Brain microvascular endothelial cell (primary cell): ENCODE results near the gene CAMK1D.
"Not testable (repeated sequence)": the region's sequence is repeated elsewhere in the genome, so short reads cannot be mapped to it uniquely, and the experiment has no call there.

Source experiments
- DNase-seq: peaks from one replicate; pipeline ENCODE4 v3.0.0-alpha.2; 2020
- H3K27ac ChIP-seq: fragments of 250-450 bp; sonication (Bioruptor Pico); 2 replicates; pipeline ENCODE4 v1.5.1; 2020; ENCODE audit warnings: mild to moderate bottlenecking, moderate library complexity
- H3K27me3 ChIP-seq: fragments of 250-450 bp; sonication (Bioruptor Pico); replicated peaks from 2 replicates; pipeline ENCODE4 v1.5.1; 2020; ENCODE audit warnings: mild to moderate bottlenecking
- H3K36me3 ChIP-seq: fragments of 250-450 bp; sonication (Bioruptor Pico); replicated peaks from 2 replicates; pipeline ENCODE4 v1.5.1; 2020; ENCODE audit warnings: mild to moderate bottlenecking
- H3K4me3 ChIP-seq: 2 replicates; pipeline ENCODE4 v1.5.1; 2011; ENCODE audit warnings: low read depth, mild to moderate bottlenecking, control low read depth, low read length, moderate library complexity
- CTCF ChIP-seq: IDR thresholded peaks from 2 replicates; pipeline ENCODE4 v1.5.1; 2011; ENCODE audit warnings: low read depth, mild to moderate bottlenecking, moderate library complexity, low read length, control low read depth, inconsistent platforms; ENCODE audit errors: missing control alignments
- in situ Hi-C: cut with HindIII; loops from 2 replicates; pipeline ENCODE4 v1.10.0; 2017; ENCODE audit warnings: low sequenced_read_pairs, low pct_ligation_motif_present

CAMK1D gene

GRCh38 chr10:12431151-12432101, 82.1 kb downstream of the CAMK1D start:
- Histone ChIP-seq H3K36me3 (no peaks in the 10 kb centered on the region), H3K4me3 (no peak overlapping the region), H3K27ac (no peak overlapping the region), H3K27me3 (no peaks in the 10 kb centered on the region)
- DNase-seq = no peak
- in situ Hi-C loops = no loop called here
- TF ChIP-seq CTCF = no peak

- H3K27ac ChIP-seq = no peak overlapping the region
- DNase-seq = no peak
- no peaks in the 10 kb centered on the region for H3K36me3 ChIP-seq
- no peak overlapping the region for H3K4me3 ChIP-seq
- in situ Hi-C loops = no loop called here
- H3K27me3 ChIP-seq = no peaks in the 10 kb centered on the region
- TF ChIP-seq CTCF = no peak
Measured at GRCh38 chr10:12432402-12433189, 83.2 kb downstream of the CAMK1D start.

DNA sequence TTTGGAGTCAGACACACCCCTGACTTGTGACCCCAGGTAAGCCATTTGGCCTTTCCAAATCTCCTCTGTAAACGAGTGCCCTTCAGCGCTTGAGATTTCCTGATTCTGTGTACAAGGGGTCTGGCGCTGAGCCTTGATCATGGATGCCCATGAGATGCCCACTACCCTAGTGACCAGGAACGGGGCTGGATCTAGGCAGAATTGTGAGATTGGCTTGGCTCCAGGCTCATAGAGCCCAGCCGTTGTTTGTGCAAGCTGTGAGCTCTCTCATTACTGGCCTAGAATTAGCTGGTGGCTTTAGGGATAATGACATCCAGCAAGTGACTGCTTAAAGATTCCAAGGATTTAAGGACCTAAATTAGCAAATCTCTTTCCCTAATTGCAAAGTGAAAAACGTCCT, 84.9 kb downstream of the CAMK1D start:
- Histone ChIP-seq H3K4me3 (no peak overlapping the region), H3K27ac (no peak overlapping the region), H3K36me3 (no peaks in the 10 kb centered on the region), H3K27me3 (no peaks in the 10 kb centered on the region)
- in situ Hi-C loops = no loop called here
- no peak for DNase-seq
- no peak for TF ChIP-seq CTCF

GRCh38 chr10:12434677-12435076, 85.3 kb downstream of the CAMK1D start:
- H3K27me3 ChIP-seq, H3K36me3 ChIP-seq, H3K27ac ChIP-seq, in situ Hi-C loops, H3K4me3 ChIP-seq, DNase-seq: not testable (repeated sequence)

- no peak for TF ChIP-seq CTCF
- Histone ChIP-seq H3K4me3 (no peak overlapping the region), H3K27ac (no peak overlapping the region), H3K27me3 (no peaks in the 10 kb centered on the region), H3K36me3 (no peaks in the 10 kb centered on the region)
- DNase-seq = no peak
- in situ Hi-C loops = no loop called here
Measured at GRCh38 chr10:12435348-12435747, 86.0 kb downstream of the CAMK1D start.
